Measurements from ENCODE around the gene RPL28. TPM values are rescaled to one million over a fixed set of nuclear protein-coding genes. Genes with fewer than 3 reads are reported as not detected.
"Not testable (repeated sequence)": the region's sequence is repeated elsewhere in the genome, so short reads cannot be mapped to it uniquely, and the experiment has no call there.

Gene RPL28
- total and polyA plus RNA-seq, 4 donors: 116 to 535 (median 164) TPM

DNA sequence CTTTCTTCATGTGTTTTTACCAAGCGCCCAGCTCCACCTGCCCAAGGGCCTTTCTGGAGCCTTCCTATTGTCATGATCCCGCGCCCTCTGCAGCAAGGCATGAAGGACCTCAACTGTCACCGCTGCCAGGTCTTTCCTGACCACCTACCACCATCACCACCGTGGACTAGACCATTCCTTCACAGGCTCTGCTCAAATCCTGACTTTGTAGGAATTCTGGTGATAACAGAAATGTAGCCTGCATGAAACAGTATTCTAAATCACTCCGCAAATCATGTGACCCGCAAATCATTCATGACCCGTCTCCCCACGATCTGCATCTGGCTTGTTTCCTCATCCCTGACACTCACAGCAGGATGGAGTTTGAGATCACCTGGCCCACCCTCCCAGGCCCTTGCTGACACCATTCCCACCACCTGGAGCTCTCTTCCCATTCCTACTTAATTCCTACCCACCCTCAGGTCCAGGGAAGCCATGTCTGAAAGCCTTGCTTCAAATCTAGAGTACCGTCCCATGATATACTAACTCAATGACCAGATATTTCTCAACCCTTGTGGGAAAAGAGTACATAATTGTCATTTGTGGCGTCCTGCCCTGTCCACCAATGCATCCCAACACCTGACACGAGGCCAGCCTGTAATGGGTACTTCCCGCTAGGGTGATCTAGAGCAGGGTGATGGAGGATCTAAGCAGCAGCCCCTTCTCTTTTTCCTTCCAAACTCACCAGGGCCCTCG lies 20.5 kb downstream of the RPL28 start:
- H3K9ac ChIP-seq (ENCODE audit: low read depth in 1 of 2, low read length in 2 of 2): no peak overlapping the region
- 88% methylated on average over 14 of the region's 14 CpGs for WGBS
- no peaks in the 10 kb centered on the region for H3K9me3 ChIP-seq (ENCODE audit: control insufficient read depth in 4 of 4, low read length in 3 of 4)
- no peak overlapping the region for H3K27ac ChIP-seq (ENCODE audit: low read depth in 1 of 2, low read length in 2 of 2)
- TF ChIP-seq RAD21 (IDR thresholded peaks at IDR 0.05): no peak
- TF ChIP-seq TAF1 (conservative IDR thresholded peaks at IDR 0.05): no peak
- no peak for TF ChIP-seq EGR1 (IDR thresholded peaks at IDR 0.05; ENCODE audit: low read depth in 2 of 2)
- TF ChIP-seq, protein P1, sequence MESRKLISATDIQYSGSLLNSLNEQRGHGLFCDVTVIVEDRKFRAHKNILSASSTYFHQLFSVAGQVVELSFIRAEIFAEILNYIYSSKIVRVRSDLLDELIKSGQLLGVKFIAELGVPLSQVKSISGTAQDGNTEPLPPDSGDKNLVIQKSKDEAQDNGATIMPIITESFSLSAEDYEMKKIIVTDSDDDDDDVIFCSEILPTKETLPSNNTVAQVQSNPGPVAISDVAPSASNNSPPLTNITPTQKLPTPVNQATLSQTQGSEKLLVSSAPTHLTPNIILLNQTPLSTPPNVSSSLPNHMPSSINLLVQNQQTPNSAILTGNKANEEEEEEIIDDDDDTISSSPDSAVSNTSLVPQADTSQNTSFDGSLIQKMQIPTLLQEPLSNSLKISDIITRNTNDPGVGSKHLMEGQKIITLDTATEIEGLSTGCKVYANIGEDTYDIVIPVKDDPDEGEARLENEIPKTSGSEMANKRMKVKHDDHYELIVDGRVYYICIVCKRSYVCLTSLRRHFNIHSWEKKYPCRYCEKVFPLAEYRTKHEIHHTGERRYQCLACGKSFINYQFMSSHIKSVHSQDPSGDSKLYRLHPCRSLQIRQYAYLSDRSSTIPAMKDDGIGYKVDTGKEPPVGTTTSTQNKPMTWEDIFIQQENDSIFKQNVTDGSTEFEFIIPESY (IDR thresholded peaks at IDR 0.05): no peak
- peaks cover 3 to 16% (median 7%) of the 10 kb centered on the region in 4 donors for H3K36me3 ChIP-seq (ENCODE audit: control insufficient read depth in 4 of 4, insufficient read depth in 3 of 4, low read depth in 1 of 4, low read length in 3 of 4)
- no peak for DNase-seq (ENCODE audit: low spot score)
- no peaks in the 10 kb centered on the region for H3K27me3 ChIP-seq (ENCODE audit: control insufficient read depth in 4 of 4, insufficient read depth in 4 of 4, low read length in 3 of 4)
- no peak overlapping the region for H3K4me3 ChIP-seq (ENCODE audit: low read depth in 1 of 3, low read length in 3 of 3)
- peaks cover 0 to 4% (median 2%) of the 10 kb centered on the region in 4 donors for H3K4me1 ChIP-seq (ENCODE audit: control insufficient read depth in 4 of 4, insufficient read depth in 4 of 4, low read length in 3 of 4)

DNA sequence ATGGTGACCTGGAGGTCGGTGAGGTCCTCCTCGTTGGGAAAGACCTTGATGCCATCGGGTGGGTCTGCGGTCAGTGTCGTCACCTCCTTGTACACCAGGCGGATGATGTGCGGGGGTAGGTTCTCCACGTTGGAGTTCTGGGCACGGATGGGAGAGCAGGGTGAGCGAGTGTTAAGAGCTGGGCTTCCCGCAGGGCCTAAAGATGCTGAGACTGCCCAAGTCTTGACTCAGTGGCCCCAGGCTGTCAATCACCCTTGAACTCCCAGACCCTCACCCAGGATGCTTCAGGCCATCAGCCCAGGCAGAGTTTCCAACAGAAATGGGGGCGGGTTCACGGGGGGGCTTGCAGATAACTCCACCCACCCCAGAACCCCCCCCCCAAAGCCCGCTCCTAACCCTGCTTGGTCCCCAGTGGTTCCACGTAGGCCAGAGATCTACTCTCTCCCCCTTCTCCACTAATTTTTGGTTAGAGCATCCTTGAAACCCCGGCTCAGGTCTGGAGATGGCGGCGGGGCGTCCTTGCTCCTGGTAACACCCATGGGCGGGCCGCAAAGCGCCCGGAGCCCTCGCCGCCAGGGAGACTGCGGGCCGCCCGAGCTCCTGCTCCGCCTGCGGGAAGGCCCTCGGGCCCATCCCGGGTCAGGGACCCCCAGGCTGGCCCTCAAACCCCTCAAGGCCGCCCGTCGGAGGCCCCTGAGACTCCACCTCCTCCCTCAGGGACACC lies 21.3 kb downstream of the RPL28 start:
- no peak for TF ChIP-seq HNF4A (conservative IDR thresholded peaks at IDR 0.05)
- TF ChIP-seq, protein P1 (IDR thresholded peaks at IDR 0.05): no peak
- TF ChIP-seq, protein P2, sequence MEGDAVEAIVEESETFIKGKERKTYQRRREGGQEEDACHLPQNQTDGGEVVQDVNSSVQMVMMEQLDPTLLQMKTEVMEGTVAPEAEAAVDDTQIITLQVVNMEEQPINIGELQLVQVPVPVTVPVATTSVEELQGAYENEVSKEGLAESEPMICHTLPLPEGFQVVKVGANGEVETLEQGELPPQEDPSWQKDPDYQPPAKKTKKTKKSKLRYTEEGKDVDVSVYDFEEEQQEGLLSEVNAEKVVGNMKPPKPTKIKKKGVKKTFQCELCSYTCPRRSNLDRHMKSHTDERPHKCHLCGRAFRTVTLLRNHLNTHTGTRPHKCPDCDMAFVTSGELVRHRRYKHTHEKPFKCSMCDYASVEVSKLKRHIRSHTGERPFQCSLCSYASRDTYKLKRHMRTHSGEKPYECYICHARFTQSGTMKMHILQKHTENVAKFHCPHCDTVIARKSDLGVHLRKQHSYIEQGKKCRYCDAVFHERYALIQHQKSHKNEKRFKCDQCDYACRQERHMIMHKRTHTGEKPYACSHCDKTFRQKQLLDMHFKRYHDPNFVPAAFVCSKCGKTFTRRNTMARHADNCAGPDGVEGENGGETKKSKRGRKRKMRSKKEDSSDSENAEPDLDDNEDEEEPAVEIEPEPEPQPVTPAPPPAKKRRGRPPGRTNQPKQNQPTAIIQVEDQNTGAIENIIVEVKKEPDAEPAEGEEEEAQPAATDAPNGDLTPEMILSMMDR (IDR thresholded peaks at IDR 0.05; ENCODE audit: low read depth, low read length, missing input control): no peak
- no peak for TF ChIP-seq TAF1 (conservative IDR thresholded peaks at IDR 0.05)
- no peak for TF ChIP-seq NR2F2 (IDR thresholded peaks at IDR 0.05)
- no peak for TF ChIP-seq FOXA1 (IDR thresholded peaks at IDR 0.05)
- peaks cover 0 to 13% (median 5%) of the 10 kb centered on the region in 4 donors for H3K36me3 ChIP-seq (ENCODE audit: control insufficient read depth in 4 of 4, insufficient read depth in 3 of 4, low read depth in 1 of 4, low read length in 3 of 4)
- H3K9me3 ChIP-seq (ENCODE audit: control insufficient read depth in 4 of 4, low read length in 3 of 4): no peaks in the 10 kb centered on the region
- H3K4me1 ChIP-seq (ENCODE audit: control insufficient read depth in 4 of 4, insufficient read depth in 4 of 4, low read length in 3 of 4): peaks cover 0 to 4% (median 2%) of the 10 kb centered on the region in 4 donors
- H3K27ac ChIP-seq (ENCODE audit: low read depth in 1 of 2, low read length in 2 of 2): peak overlapping the region; percentile 91 to 96
- H3K27me3 ChIP-seq (ENCODE audit: control insufficient read depth in 4 of 4, insufficient read depth in 4 of 4, low read length in 3 of 4): no peaks in the 10 kb centered on the region
- 23% methylated on average over 35 of the region's 35 CpGs for WGBS
- peak overlapping the region; percentile 43 to 68 for H3K9ac ChIP-seq (ENCODE audit: low read depth in 1 of 2, low read length in 2 of 2)
- H3K4me3 ChIP-seq (ENCODE audit: low read depth in 1 of 3, low read length in 3 of 3): peak overlapping the region; percentile 67 to 78 (median 73)
- DNase-seq (ENCODE audit: low spot score): peak; percentile 58

DNA sequence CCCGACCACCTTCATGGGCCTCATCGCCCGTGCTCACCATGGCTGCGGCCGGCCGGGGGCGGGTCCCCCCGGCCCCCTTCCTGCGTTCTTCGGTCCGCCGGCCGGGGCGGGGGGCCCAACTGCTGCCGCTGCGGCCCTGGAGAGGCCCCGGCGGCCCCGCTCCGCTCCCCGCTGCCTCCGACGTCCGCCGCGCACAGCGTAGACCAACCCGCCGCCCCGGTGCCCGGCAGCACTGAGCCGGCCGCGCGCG lies 21.7 kb downstream of the RPL28 start, which contains the start of gene UBE2S:
Gene UBE2S, minus strand, starts transcription at position 239 of the 250 bp plus-strand sequence. Its CDS starts 199 bp downstream, at position 40.
- DNase-seq (ENCODE audit: low spot score); H3K27me3 ChIP-seq (ENCODE audit: control insufficient read depth in 4 of 4, insufficient read depth in 4 of 4, low read length in 3 of 4); H3K9me3 ChIP-seq (ENCODE audit: control insufficient read depth in 4 of 4, low read length in 3 of 4); H3K36me3 ChIP-seq (ENCODE audit: control insufficient read depth in 4 of 4, insufficient read depth in 3 of 4, low read depth in 1 of 4, low read length in 3 of 4); H3K4me1 ChIP-seq (ENCODE audit: control insufficient read depth in 4 of 4, insufficient read depth in 4 of 4, low read length in 3 of 4): not testable (repeated sequence)
- TF ChIP-seq, protein P3, sequence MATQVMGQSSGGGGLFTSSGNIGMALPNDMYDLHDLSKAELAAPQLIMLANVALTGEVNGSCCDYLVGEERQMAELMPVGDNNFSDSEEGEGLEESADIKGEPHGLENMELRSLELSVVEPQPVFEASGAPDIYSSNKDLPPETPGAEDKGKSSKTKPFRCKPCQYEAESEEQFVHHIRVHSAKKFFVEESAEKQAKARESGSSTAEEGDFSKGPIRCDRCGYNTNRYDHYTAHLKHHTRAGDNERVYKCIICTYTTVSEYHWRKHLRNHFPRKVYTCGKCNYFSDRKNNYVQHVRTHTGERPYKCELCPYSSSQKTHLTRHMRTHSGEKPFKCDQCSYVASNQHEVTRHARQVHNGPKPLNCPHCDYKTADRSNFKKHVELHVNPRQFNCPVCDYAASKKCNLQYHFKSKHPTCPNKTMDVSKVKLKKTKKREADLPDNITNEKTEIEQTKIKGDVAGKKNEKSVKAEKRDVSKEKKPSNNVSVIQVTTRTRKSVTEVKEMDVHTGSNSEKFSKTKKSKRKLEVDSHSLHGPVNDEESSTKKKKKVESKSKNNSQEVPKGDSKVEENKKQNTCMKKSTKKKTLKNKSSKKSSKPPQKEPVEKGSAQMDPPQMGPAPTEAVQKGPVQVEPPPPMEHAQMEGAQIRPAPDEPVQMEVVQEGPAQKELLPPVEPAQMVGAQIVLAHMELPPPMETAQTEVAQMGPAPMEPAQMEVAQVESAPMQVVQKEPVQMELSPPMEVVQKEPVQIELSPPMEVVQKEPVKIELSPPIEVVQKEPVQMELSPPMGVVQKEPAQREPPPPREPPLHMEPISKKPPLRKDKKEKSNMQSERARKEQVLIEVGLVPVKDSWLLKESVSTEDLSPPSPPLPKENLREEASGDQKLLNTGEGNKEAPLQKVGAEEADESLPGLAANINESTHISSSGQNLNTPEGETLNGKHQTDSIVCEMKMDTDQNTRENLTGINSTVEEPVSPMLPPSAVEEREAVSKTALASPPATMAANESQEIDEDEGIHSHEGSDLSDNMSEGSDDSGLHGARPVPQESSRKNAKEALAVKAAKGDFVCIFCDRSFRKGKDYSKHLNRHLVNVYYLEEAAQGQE (IDR thresholded peaks at IDR 0.05): peak; percentile 70
- peak; percentile 85 for TF ChIP-seq TAF1 (conservative IDR thresholded peaks at IDR 0.05)
- Histone ChIP-seq H3K27ac (ENCODE audit: low read depth in 1 of 2, low read length in 2 of 2) (peak within 1 kb of the TSS; percentile 91 to 96), H3K9ac (ENCODE audit: low read depth in 1 of 2, low read length in 2 of 2) (peak within 1 kb of the TSS; percentile 43 to 68), H3K4me3 (ENCODE audit: low read depth in 1 of 3, low read length in 3 of 3) (peak within 1 kb of the TSS; percentile 67 to 78 (median 73))
- 1% methylated on average over 36 of the region's 36 CpGs for WGBS

Measured in liver (tissue), 9 donors.